GM21447 (cell line): ENCODE results near the gene UTP3.
A peak's percentile ranks its signal among the peaks of the same experiment; 100 is the strongest.
"Not testable (repeated sequence)": the region's sequence is repeated elsewhere in the genome, so short reads cannot be mapped to it uniquely, and the experiment has no call there.

Source experiments
- ATAC-seq: cut with Tn5 transposase; IDR thresholded peaks from one replicate; pipeline ENCODE4 v1.9.1; 2021; ENCODE audit not compliant: unreplicated experiment

The UTP3 gene

GRCh38 chr4:70714079-70714887 lies 26.0 kb downstream of the UTP3 start:
- peak; percentile 47 for ATAC-seq

GRCh38 chr4:70715097-70715496 lies 26.8 kb downstream of the UTP3 start:
- ATAC-seq = no peak

DNA sequence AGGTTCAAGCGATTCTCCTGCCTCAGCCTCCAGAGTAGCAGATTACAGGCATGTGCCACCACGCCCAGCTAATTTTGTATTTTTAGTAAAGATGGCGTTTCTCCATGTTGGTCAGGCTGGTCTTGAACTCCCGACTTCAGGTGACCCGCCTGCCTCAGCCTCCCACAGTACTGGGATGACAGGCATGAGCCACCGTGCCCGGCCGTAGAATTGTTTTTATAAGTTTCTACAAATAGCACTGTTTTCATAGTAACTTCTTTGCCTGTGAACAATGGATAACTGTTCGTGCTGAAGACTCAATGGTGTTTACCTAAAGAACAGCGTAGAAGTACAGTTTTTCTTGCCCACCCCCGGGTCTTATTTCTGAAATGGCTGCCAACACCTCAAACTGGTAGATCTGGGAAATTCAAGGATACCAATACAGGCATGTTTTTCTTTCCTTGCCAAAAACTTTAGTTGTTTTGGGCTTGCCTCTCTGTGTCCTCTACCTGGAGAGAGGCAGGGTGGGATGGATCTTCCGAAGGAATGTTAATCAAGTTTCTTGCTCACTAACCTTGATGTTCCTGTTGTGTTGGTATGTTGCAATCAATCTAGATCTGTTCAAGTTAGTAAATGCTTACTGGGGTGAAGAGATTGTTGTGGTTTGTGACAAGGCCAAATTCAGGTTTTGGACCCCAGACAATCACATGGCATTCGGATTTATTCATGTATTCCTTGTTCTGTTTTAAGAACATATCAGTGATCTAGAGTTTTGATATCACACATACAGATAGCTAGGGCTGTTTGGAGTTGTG lies 30.7 kb downstream of the UTP3 start:
- ATAC-seq = no peak

GRCh38 chr4:70721747-70722146 lies 33.4 kb downstream of the UTP3 start, which contains the start of gene RUFY3:
Gene RUFY3 (plus strand): TSS chr4:70721964. CDS start chr4:70722574, 610 bp downstream.
- no peak for ATAC-seq

DNA sequence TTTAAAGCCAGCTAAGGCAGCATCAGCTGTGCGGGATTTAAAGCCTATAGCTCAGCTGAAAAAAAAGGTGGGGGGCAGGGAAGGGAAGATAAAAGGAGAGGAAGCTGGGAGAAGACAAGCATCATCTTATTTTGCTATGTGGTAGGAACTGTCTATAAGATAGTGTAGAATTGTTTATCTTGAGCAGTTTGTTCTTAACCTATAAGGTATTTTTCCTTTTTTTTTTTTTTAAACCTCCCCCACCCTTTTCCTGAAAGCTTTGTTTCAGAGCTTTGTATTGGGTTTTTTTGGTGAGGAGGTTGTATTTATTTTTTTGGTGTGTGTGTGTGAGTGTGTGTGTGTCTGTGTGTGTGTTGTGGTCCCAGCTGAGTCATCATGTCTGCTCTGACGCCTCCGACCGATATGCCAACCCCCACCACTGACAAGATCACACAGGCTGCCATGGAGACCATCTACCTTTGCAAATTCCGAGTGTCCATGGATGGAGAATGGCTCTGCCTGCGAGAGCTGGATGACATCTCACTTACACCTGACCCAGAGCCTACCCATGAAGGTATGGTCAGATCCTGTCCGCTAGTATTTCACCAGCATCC lies 34.0 kb downstream of the UTP3 start:
- ATAC-seq = no peak

DNA sequence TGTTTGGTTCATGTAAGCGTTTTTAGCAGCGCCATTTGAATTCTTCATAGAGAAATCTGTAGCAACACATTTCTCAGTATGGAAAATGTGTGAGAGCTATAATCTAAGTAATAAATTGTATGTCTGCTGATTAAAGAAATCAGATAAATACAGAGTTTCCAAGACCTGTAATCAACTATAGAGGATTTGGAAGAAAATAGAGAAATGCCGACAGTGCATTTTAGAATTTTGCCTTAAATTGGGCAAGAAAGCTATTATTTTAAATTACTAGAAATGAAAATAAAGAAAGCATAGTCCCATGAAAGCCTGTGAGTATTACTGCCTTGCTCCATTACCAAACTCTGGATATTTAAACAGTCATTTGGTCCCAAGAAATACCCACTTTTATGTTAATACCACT lies 36.1 kb downstream of the UTP3 start:
- no peak for ATAC-seq

DNA sequence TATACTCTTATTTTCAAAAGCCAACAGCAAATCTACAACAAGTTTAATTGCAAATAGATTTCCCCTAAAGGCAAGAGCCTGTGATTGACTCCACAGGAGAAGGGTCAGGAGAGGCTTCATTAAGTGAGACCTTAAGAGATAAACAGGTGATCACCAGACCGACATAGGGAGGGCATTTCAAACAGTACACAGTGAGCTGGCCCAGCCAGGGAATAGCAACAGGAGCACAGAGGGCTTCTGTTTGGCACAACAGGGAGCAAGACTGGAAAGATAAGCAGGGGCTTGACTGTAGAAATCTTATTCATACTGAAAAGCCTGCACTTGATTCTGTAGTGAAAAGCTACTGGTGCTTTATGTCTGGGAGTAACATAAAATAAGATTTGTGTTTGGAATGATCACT lies 37.3 kb downstream of the UTP3 start:
- ATAC-seq = no peak

DNA sequence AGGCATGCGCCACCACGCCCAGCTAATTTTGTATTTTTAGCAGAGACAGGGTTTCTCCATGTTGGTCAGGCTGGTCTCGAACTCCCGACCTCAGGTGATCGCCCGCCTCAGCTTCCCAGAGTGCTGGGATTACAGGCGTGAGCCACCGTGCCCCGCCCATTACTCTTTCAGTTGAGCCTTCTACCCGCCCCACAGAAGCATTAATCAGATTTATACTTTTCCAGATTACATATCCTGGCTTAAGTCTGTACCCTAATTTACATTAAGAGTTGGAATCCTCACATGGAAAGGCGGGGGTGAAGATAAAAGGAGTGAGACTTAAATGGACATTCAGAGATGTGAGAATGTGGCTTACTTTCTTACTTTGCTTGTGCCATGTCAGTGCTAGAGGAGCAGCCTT lies 38.2 kb downstream of the UTP3 start:
- not testable (repeated sequence) for ATAC-seq

GRCh38 chr4:70728091-70728490 lies 39.8 kb downstream of the UTP3 start:
- ATAC-seq = no peak

DNA sequence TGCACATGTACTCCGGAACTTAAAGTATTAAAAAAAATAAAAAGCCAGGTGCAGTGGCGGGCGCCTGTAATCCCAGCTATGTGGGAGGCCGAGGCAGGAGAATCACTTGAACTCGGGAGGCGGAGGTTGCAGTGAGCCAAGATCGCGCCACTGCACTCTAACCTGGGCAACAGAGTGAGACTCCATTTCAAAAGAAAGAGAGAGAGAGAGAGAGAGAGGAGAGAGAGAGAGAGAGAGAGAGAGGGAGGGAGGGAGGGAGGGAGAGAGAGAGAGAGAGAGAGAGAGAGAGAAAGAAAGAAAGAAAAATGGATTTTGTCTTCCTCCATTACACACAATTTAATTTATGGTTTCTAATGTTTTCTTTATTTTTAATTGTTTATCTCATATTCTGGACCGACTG lies 44.5 kb downstream of the UTP3 start:
- ATAC-seq = not testable (repeated sequence)

DNA sequence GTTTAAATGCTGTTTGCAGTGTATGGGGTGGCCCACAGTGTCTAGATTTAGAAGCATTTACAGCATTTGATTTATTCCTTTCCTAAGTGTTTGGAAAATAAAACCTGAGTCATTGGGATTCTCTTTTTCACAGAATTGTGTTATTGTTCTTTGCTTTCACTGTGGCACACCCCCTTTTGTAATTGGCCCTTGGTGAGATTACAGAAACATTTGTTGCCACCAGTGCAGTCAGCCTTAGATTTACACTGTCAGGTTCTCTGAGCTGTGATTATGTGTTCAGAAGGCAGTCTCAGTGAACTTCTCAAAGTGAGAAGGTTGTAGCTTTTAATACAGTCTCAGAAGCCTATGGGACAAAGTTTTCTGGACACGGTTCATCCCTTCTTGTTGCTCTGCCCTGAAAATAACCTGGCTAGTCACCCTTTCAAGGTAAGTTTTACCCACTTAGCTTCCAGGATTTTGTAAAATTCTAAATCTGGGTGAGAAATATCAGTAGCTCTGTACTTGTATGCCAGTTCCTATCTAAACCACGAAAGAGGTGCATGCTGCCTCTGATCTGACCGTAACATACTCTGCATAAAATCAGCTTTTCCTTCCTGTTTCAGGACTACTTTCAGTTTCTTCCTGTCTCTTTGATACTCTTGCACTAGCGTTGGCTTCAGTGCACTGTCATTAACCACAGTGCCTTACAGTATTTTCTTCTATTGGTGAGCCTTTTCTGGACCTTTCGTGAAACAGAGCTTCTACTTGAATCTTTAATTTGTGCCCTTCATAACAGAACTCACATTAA lies 46.0 kb downstream of the UTP3 start:
- ATAC-seq = peak; percentile 85

DNA sequence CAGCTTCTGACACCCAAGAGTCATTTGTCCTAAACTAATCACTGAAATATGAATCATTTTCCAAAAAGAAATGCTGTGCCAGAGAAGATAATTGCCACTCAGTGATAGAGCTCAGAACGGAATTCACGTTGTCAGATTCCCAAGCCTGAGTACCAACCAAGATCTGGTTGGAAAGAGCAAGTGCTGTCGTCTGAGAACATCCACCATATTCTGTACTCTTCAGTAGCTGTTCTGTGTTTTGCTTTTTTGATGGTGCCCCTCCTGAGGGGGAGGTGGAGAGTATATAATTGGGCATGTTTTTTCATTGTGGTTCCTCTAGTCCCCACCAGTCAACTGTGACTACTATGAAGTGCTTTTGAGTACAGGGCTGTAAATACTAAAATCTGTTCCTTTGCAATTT lies 46.6 kb downstream of the UTP3 start:
- no peak for ATAC-seq

DNA sequence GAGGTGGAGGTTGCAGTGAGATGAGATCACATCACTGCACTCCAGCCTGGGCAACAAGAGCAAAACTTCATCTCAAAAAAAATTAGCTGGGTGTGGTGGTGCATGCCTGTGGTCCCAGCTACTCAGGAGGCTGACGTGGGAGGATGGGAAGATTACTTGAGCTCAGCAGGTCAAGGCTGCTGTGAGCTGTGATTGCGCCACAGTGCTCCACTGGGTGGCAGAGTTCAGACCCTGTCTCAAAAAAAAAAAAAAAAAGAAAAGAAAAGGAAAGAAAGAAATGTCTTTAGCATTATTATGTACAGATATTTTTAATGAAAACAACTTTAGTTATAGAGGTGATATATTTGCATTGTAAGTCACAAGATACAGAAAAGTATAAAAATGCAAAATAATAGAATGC lies 47.6 kb downstream of the UTP3 start:
- not testable (repeated sequence) for ATAC-seq

- no peak for ATAC-seq
Observed at GRCh38 chr4:70737006-70737405, 48.7 kb downstream of the UTP3 start.

GRCh38 chr4:70737409-70737808 lies 49.1 kb downstream of the UTP3 start:
- no peak for ATAC-seq

DNA sequence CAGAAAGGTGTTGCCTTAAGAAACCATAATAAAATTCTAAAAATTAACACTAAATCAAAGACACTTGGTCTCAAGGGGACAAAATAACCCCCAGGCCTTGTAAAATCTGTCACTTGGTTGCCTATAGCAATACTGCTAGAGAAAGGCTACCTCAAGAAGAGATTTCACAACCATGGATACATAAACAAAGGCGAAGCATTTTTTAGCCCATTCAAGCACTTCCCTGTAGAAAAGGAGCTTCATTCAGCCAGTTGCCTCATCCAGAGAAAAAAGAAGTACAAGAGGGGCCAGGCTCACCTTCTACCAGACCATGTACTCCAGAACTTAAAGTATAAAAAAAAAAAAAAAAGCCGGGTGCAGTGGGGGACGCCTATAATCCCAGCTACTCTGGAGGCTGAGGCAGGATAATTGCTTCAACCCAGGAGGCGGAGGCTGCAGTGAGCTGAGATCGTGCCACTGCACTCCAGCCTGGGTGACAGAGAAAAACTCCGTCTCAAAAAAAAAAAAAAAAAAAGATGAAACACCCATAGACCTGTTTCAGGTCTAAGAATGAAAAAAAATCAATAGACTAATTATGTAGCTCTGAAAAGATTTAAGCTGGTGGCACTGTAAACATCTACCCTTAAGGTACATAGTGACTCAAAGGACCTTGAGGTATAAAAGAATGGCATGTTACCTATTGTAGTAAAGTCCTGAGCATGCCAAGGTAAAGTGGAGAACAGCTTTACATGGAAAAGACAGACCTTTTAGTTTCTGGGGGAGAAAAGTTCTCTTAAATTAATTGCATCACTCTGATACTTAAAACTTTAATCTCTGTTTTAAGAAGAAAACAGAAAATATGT lies 51.4 kb downstream of the UTP3 start:
- no peak for ATAC-seq
